ENCODE measurements around the gene LRP3.

- TF ChIP-seq CTCF (IDR thresholded peaks at IDR 0.05; ENCODE audit: insufficient read depth, low read depth, low read length) (no peak), EZH2 (IDR thresholded peaks at IDR 0.05; ENCODE audit: insufficient read depth, low read length) (no peak)
Observed at GRCh38 chr19:33199441-33200265, 5.5 kb downstream of the LRP3 start.

All from astrocyte (in vitro differentiated cells and primary cell).